ENCODE results near the gene ZNF212.

GRCh38 chr7:149248777-149249176 lies 9.3 kb downstream of the ZNF212 start:
- no peak for TF ChIP-seq CTCF (IDR thresholded peaks at IDR 0.05)
- TF ChIP-seq POLR2A (IDR thresholded peaks at IDR 0.05): no peak
